SU-DHL-6 (cell line): ENCODE data around the gene CC2D1A.

Experiments used
- H2AFZ ChIP-seq: fragments of 200-600 bp; sonication (generic); 2 replicates; pipeline ENCODE4 v1.6.1; 2014; ENCODE audit warnings: low read depth, mild to moderate bottlenecking, moderate library complexity, mixed read lengths, antibody characterized with exemption, low read length; ENCODE audit not compliant: severe bottlenecking
- H3F3A ChIP-seq: fragments of 200-600 bp; shearing (Covaris generic); 2 replicates; pipeline ENCODE4 v1.6.0; 2016; ENCODE audit warnings: antibody characterized with exemption, mild to moderate bottlenecking; ENCODE audit not compliant: insufficient read depth
- H3K27ac ChIP-seq: fragments of 200-600 bp; sonication (generic); 2 replicates; pipeline ENCODE4 v1.5.1; 2016; ENCODE audit warnings: low read depth, mild to moderate bottlenecking, low read length, moderate library complexity, mixed read lengths
- H3K27me3 ChIP-seq: fragments of 200-600 bp; sonication (generic), shearing (Covaris generic); 2 replicates; pipeline ENCODE4 v1.6.0; 2014; ENCODE audit warnings: mild to moderate bottlenecking, low read length
- H3K36me3 ChIP-seq: fragments of 200-600 bp; sonication (generic); 2 replicates; pipeline ENCODE4 v1.6.1; 2014; ENCODE audit warnings: mild to moderate bottlenecking, low read length, mixed read lengths
- H3K4me2 ChIP-seq: fragments of 300-600, 200-600 bp; shearing (Covaris generic), sonication (generic); 2 replicates; pipeline ENCODE4 v1.6.0; 2014; ENCODE audit warnings: low read length, low read depth, mild to moderate bottlenecking; ENCODE audit not compliant: poor library complexity, severe bottlenecking
- H3K4me3 ChIP-seq: fragments of 200-600 bp; sonication (generic); 2 replicates; pipeline ENCODE4 v1.5.1; 2014; ENCODE audit warnings: antibody characterized with exemption, low read length, mild to moderate bottlenecking, mixed read lengths; ENCODE audit not compliant: insufficient read depth, poor library complexity, severe bottlenecking
- H3K79me2 ChIP-seq: fragments of 200-600 bp; sonication (generic); 2 replicates; pipeline ENCODE4 v1.6.1; 2014; ENCODE audit warnings: mild to moderate bottlenecking, low read length, moderate library complexity; ENCODE audit not compliant: insufficient read depth
- H3K9ac ChIP-seq: fragments of 200-600 bp; sonication (generic); 2 replicates; pipeline ENCODE4 v1.7.0; 2014; ENCODE audit warnings: mild to moderate bottlenecking, low read length
- H3K9me2 ChIP-seq: fragments of 200-600 bp; sonication (generic); replicated peaks from 2 replicates; pipeline ENCODE4 v1.6.1; 2014; ENCODE audit warnings: low read length; ENCODE audit not compliant: insufficient read depth
- H3K9me3 ChIP-seq: fragments of 200-600 bp; sonication (generic); 2 replicates; pipeline ENCODE4 v1.6.1; 2014; ENCODE audit warnings: low read length, mixed read lengths; ENCODE audit not compliant: insufficient read depth
- H4K20me1 ChIP-seq: fragments of 200-600 bp; sonication (generic); 2 replicates; pipeline ENCODE4 v1.6.1; 2014; ENCODE audit warnings: low read depth, mild to moderate bottlenecking, antibody characterized with exemption, low read length, moderate library complexity, mixed read lengths
- CTCF ChIP-seq: fragments of 200-600 bp; sonication (generic); IDR thresholded peaks from one replicate; pipeline ENCODE4 v1.5.1; 2017; ENCODE audit warnings: antibody characterized with exemption, mild to moderate bottlenecking, low read length, moderate library complexity; ENCODE audit not compliant: insufficient read depth, poor library complexity, severe bottlenecking
- EZH2phosphoT487 ChIP-seq: fragments of 200-600 bp; sonication (generic), shearing (Covaris generic); conservative IDR thresholded peaks from 2 replicates; pipeline ENCODE4 v1.6.1; 2018; ENCODE audit warnings: mild to moderate bottlenecking, antibody characterized with exemption, low read length, moderate library complexity, mixed read lengths

The CC2D1A gene

DNA sequence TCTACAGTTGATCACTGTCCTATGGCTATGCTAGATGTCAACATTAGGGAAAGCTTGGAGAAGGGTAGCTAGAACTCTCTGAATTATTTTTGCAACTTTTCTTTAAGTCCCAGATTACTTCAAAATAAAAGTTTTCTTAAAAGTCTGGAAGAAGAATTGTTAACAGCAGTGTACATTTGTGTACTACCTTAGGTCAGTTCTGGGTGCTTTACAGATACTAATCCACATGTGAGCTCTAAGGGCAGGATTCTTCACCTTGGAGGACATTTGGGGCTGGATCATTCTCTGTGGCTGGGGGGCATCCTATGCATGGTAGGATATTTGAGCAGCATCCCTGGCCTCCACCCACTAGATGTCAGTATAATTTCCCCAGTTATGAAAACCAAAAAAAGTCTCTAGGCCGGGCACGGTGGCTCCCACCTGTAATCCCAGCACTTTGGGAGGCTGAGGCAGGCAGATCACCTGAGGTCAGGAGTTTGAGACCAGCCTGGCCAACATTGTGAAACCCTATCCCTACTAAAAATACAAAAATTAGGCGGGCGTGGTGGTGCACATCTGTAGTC is 2.9 kb upstream of the CC2D1A start:
- no peak for TF ChIP-seq EZH2phosphoT487
- peak; percentile 41 for TF ChIP-seq CTCF
- peaks cover 4% of the 10 kb centered on the region for H3K79me2 ChIP-seq
- H3K9me2 ChIP-seq, result no peaks in the 10 kb centered on the region
- H3K27ac ChIP-seq, result no peak overlapping the region
- peak overlapping the region; percentile 62 for H2AFZ ChIP-seq
- 0 out of 2 replicates have a peak, but pooled peaks cover 3% of the 10 kb centered on the region for H3F3A ChIP-seq
- no peaks in the 10 kb centered on the region for H3K36me3 ChIP-seq
- H3K27me3 ChIP-seq, result no peaks in the 10 kb centered on the region
- H3K4me2 ChIP-seq, result no peak overlapping the region
- no peak overlapping the region for H3K9ac ChIP-seq
- no peak overlapping the region for H3K4me3 ChIP-seq
- H3K9me3 ChIP-seq, result no peaks in the 10 kb centered on the region
- H4K20me1 ChIP-seq, result no peaks in the 10 kb centered on the region

- peak overlapping the region; percentile 74 for H3K4me3 ChIP-seq
- 0 out of 2 replicates have a peak, but pooled peaks cover 3% of the 10 kb centered on the region for H3F3A ChIP-seq
- H3K9me2 ChIP-seq, result no peaks in the 10 kb centered on the region
- TF ChIP-seq CTCF (no peak), EZH2phosphoT487 (no peak)
- H3K36me3 ChIP-seq, result no peaks in the 10 kb centered on the region
- H3K27me3 ChIP-seq, result no peaks in the 10 kb centered on the region
- no peaks in the 10 kb centered on the region for H4K20me1 ChIP-seq
- peaks cover 4% of the 10 kb centered on the region for H3K79me2 ChIP-seq
- H3K9me3 ChIP-seq, result no peaks in the 10 kb centered on the region
- peak overlapping the region; percentile 74 for H3K9ac ChIP-seq
- H2AFZ ChIP-seq, result peak overlapping the region; percentile 66
- H3K4me2 ChIP-seq, result peak overlapping the region; percentile 54
- no peak overlapping the region; the same call in 1 of the 2 replicates for H3K27ac ChIP-seq
Measured at GRCh38 chr19:13906521-13906904, 512 bp downstream of the CC2D1A start.

- Histone ChIP-seq H3K36me3 (no peaks in the 10 kb centered on the region), H3K9ac (peak overlapping the region; percentile 74), H3K27ac (no peak overlapping the region), H3K79me2 (peaks cover 4% of the 10 kb centered on the region), H3K4me3 (peak overlapping the region; percentile 74), H3K9me3 (no peaks in the 10 kb centered on the region), H2AFZ (no peak overlapping the region), H4K20me1 (no peaks in the 10 kb centered on the region), H3K4me2 (peak overlapping the region; percentile 54), H3K27me3 (no peaks in the 10 kb centered on the region), H3F3A (0 out of 2 replicates have a peak, but pooled peaks cover 3% of the 10 kb centered on the region), H3K9me2 (no peaks in the 10 kb centered on the region)
- TF ChIP-seq CTCF (no peak), EZH2phosphoT487 (no peak)
Measured at GRCh38 chr19:13906910-13907309, 909 bp downstream of the CC2D1A start.
